Measurements from ENCODE around the gene SP6. TPM values are rescaled to one million over a fixed set of nuclear protein-coding genes. Genes with fewer than 3 reads are reported as not detected.

The SP6 gene
- total and polyA plus RNA-seq, 2 of the 8 experiments (the other 6 are each of a cell fraction or from before 2014, with no cell fraction given) = 1.2 to 1.5 TPM

DNA sequence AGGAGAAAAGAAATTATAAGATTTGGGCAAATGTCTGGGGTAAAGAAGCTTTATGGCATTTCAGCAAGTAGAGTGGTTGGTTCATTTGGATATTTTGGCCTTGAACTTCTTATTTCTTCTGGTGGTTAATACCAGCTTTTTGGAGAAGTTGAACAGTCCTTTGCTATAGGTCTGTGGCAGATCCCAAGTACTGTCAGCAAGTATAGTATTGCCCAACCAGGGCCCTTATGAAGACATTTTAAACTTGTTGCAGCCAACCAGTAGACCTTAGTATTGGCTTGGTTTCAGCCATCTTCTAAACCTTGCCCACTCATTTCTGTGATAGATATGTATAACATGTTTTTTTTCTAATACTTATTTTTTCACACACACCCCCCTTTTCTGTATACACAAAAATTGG lies 47.3 kb upstream of the SP6 start:
- Histone ChIP-seq H3K9me3 (ENCODE audit: insufficient read depth in 2 of 2, low read depth in 1 of 2, low read length in 1 of 2) (no peaks in the 10 kb centered on the region), H3K9ac (replicated peaks in 1 of 4; ENCODE audit: extremely low read depth in 1 of 4, low read depth in 3 of 4, low read length in 3 of 4) (no peak overlapping the region), H3K4me3 (ENCODE audit: extremely low read depth in 1 of 4, insufficient read depth in 2 of 4, low read depth in 3 of 4, low read length in 4 of 4) (no peak overlapping the region), H2BK20ac (ENCODE audit: low read length) (no peak overlapping the region), H3K79me2 (ENCODE audit: control insufficient read depth in 1 of 2, insufficient read depth in 2 of 2, low read length in 2 of 2) (peaks cover 0 to 24% of the 10 kb centered on the region in 2 experiments; a peak in 3 of 4 replicates), H4K8ac (ENCODE audit: extremely low read depth, insufficient read depth, low read length) (no peak overlapping the region), H3K18ac (ENCODE audit: extremely low read depth, low read length) (no peak overlapping the region), H2AFZ (ENCODE audit: low read length) (no peak overlapping the region), H3K4me2 (ENCODE audit: insufficient read depth in 1 of 2, low read depth in 2 of 2, low read length in 2 of 2) (no peak overlapping the region), H2AK5ac (ENCODE audit: low read depth, low read length) (no peak overlapping the region), H2BK5ac (ENCODE audit: low read depth, low read length) (no peak overlapping the region), H4K91ac (replicated peaks; ENCODE audit: insufficient read length, low read length) (no peak overlapping the region), H4K20me1 (replicated peaks in 1 of 2; ENCODE audit: control insufficient read depth in 1 of 2, insufficient read depth in 2 of 2, low read length in 2 of 2) (peaks cover 0 to 3% of the 10 kb centered on the region in 2 experiments), H3K23ac (ENCODE audit: insufficient read length) (no peak overlapping the region), H4K5ac (ENCODE audit: insufficient read length, low read depth, low read length) (no peak overlapping the region), H3K27me3 (replicated peaks in 1 of 4; ENCODE audit: control insufficient read depth in 3 of 4, extremely low read depth in 1 of 4, insufficient read depth in 3 of 4, low read length in 3 of 4) (no peaks in the 10 kb centered on the region; a peak in 1 of 7 replicates), H2BK12ac (ENCODE audit: low read depth, low read length) (no peak overlapping the region), H2BK120ac (replicated peaks; ENCODE audit: low read depth, low read length) (no peak overlapping the region), H3K4me1 (replicated peaks in 1 of 4; ENCODE audit: control insufficient read depth in 3 of 4, insufficient read depth in 4 of 4, low read length in 3 of 4) (peaks cover 10 to 22% (median 12%) of the 10 kb centered on the region in 4 experiments), H3K36me3 (ENCODE audit: control insufficient read depth in 2 of 4, insufficient read depth in 4 of 4, low read length in 3 of 4) (no peaks in the 10 kb centered on the region), H3K79me1 (ENCODE audit: low read depth, low read length) (peaks cover 10% of the 10 kb centered on the region; the same call in 1 of the 2 replicates), H3K4ac (replicated peaks; ENCODE audit: insufficient read length, low read depth, low read length) (no peak overlapping the region), H3K27ac (ENCODE audit: low read depth, low read length) (no peak overlapping the region), H3K56ac (replicated peaks; ENCODE audit: insufficient read length, low read depth, low read length) (no peak overlapping the region), H3K14ac (ENCODE audit: insufficient read length) (no peak overlapping the region), H2BK15ac (ENCODE audit: low read length) (no peak overlapping the region), H3K23me2 (ENCODE audit: low read depth, low read length) (peaks cover 6% of the 10 kb centered on the region)
- no peak for DNase-seq (ENCODE audit: low read depth in 1 of 2, low spot score in 2 of 2)
- ChIA-PET CTCF (ENCODE audit: partially characterized antibody) (interaction anchor here (1.3 kb wide), 1 partner anchor 57 kb away, joined by 3 read pairs; no protein-coding TSS in a partner anchor), POLR2A (ENCODE audit: partially characterized antibody) (interaction anchor here (0.7 to 1.0 kb wide), 2 partner anchors 14 to 50 kb away, joined by 3 read pairs; no protein-coding TSS in a partner anchor)
- TF ChIP-seq GTF2F1 (IDR thresholded peaks at IDR 0.05; ENCODE audit: borderline replicate concordance, low read depth, low read length) (no peak), ZNF274 (IDR thresholded peaks at IDR 0.05; ENCODE audit: borderline replicate concordance, extremely low read depth, low read length) (no peak), RAD21 (IDR thresholded peaks at IDR 0.05 in 1 of 2, conservative IDR thresholded peaks at IDR 0.05 in 1 of 2; ENCODE audit: low read depth in 2 of 2, low read length in 2 of 2) (no peak), NANOG (IDR thresholded peaks at IDR 0.05; ENCODE audit: insufficient read depth, low read depth, low read length, poor library complexity, severe bottlenecking) (no peak), CBX8 (IDR thresholded peaks at IDR 0.05; ENCODE audit: borderline replicate concordance, low read depth, low read length) (no peak), CTBP2 (IDR thresholded peaks at IDR 0.05; ENCODE audit: borderline replicate concordance, insufficient read depth, insufficient read length, low read length) (no peak), ASH2L (IDR thresholded peaks at IDR 0.05; ENCODE audit: low read length) (no peak), SP4 (IDR thresholded peaks at IDR 0.05; ENCODE audit: low read length) (no peak), BCL11A (IDR thresholded peaks at IDR 0.05; ENCODE audit: low read depth in 2 of 2, low read length in 2 of 2) (no peak)
- TF ChIP-seq, protein P1, sequence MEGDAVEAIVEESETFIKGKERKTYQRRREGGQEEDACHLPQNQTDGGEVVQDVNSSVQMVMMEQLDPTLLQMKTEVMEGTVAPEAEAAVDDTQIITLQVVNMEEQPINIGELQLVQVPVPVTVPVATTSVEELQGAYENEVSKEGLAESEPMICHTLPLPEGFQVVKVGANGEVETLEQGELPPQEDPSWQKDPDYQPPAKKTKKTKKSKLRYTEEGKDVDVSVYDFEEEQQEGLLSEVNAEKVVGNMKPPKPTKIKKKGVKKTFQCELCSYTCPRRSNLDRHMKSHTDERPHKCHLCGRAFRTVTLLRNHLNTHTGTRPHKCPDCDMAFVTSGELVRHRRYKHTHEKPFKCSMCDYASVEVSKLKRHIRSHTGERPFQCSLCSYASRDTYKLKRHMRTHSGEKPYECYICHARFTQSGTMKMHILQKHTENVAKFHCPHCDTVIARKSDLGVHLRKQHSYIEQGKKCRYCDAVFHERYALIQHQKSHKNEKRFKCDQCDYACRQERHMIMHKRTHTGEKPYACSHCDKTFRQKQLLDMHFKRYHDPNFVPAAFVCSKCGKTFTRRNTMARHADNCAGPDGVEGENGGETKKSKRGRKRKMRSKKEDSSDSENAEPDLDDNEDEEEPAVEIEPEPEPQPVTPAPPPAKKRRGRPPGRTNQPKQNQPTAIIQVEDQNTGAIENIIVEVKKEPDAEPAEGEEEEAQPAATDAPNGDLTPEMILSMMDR (IDR thresholded peaks at IDR 0.05; ENCODE audit: control extremely low read depth in 1 of 3, insufficient read depth in 1 of 3, low read depth in 1 of 3, low read length in 3 of 3) = no peak
- no peak for FAIRE-seq

All from H1 (cell line).